Measurements from ENCODE around the gene PKDCC.

Gene PKDCC

DNA sequence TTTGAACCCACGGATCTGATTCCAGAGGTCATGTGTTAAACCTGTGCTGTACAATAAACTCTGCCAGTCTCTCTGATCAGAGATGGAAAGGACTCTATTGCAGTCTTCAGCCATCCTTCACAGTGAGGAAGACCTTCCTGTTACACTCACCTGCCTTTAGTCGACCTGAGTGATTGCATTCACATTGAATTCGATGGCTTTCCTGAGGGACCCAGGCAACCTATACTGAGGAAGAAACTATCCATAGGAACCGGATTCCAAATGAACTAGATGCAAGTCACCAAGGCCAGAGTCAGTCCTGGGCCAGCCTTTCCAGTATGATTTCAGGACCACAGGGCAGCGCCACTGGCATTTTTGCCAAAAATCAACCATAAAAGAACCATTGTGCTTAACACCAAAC lies 56.8 kb downstream of the PKDCC start:
- TF ChIP-seq, protein P1, sequence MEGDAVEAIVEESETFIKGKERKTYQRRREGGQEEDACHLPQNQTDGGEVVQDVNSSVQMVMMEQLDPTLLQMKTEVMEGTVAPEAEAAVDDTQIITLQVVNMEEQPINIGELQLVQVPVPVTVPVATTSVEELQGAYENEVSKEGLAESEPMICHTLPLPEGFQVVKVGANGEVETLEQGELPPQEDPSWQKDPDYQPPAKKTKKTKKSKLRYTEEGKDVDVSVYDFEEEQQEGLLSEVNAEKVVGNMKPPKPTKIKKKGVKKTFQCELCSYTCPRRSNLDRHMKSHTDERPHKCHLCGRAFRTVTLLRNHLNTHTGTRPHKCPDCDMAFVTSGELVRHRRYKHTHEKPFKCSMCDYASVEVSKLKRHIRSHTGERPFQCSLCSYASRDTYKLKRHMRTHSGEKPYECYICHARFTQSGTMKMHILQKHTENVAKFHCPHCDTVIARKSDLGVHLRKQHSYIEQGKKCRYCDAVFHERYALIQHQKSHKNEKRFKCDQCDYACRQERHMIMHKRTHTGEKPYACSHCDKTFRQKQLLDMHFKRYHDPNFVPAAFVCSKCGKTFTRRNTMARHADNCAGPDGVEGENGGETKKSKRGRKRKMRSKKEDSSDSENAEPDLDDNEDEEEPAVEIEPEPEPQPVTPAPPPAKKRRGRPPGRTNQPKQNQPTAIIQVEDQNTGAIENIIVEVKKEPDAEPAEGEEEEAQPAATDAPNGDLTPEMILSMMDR (IDR thresholded peaks at IDR 0.05; ENCODE audit: low read depth, low read length, missing control alignments): no peak
- DNase-seq (ENCODE audit: low read depth): no peak
- no peak overlapping the region for H3K4me3 ChIP-seq (ENCODE audit: low read depth, low read length)

- peak overlapping the region; percentile 32 for H3K4me3 ChIP-seq (ENCODE audit: low read depth, low read length)
- TF ChIP-seq, protein P1 (IDR thresholded peaks at IDR 0.05; ENCODE audit: low read depth, low read length, missing control alignments): no peak
- DNase-seq (ENCODE audit: low read depth): peak; percentile 69
These were observed 57.8 kb downstream of the PKDCC start for GRCh38 chr2:42105330-42106256.

GRCh38 chr2:42106257-42106816 lies 58.5 kb downstream of the PKDCC start:
- no peak for DNase-seq (ENCODE audit: low read depth)
- TF ChIP-seq, protein P1 (IDR thresholded peaks at IDR 0.05; ENCODE audit: low read depth, low read length, missing control alignments): no peak
- H3K4me3 ChIP-seq (ENCODE audit: low read depth, low read length): peak overlapping the region; percentile 29

GRCh38 chr2:42107249-42108042 lies 59.6 kb downstream of the PKDCC start:
- no peak for DNase-seq (ENCODE audit: low read depth)
- TF ChIP-seq, protein P1 (IDR thresholded peaks at IDR 0.05; ENCODE audit: low read depth, low read length, missing control alignments): no peak
- H3K4me3 ChIP-seq (ENCODE audit: low read depth, low read length): no peak overlapping the region
